IMR-90 (cell line): ENCODE results near the gene KLF13. TPM values are rescaled to one million over a fixed set of nuclear protein-coding genes. Genes with fewer than 3 reads are reported as not detected.

Experiments used
- ATAC-seq: fragments of 200-7000 bp; cut with Tn5 transposase; 2 replicates; pipeline ENCODE4 v1.9.1; 2020; ENCODE audit warnings: low read depth, mild to moderate bottlenecking, moderate library complexity
- BruUV-seq: library from RNA; stranded (reverse); fragments of 400-500 nt; replicated peaks from 2 replicates; lab custom pipeline; 2021; lab: Mats Ljungman, UMichigan
- CTCF ChIA-PET: fragments of 300-600 bp; formaldehyde crosslinking; extraction: SDS; loops from one replicate; lab custom pipeline; 2021; ENCODE audit warnings: antibody characterized with exemption; lab: Yijun Ruan, JAX
- POLR2A ChIA-PET: fragments of 300-600 bp; sonication (Branson Sonifier 250); formaldehyde crosslinking; loops from one replicate; lab custom pipeline; 2022; ENCODE audit warnings: antibody characterized with exemption; ENCODE audit not compliant: unreplicated experiment; lab: Charles Lee
- DNase-seq: peaks from one replicate; pipeline ENCODE4 v3.0.0; 2013
- H2AFZ ChIP-seq: replicated peaks from 2 replicates; pipeline ENCODE3; 2013; ENCODE audit warnings: low read length, mild to moderate bottlenecking; ENCODE audit not compliant: poor library complexity
- H2AK5ac ChIP-seq: 2 replicates; pipeline ENCODE4 v1.6.1; 2013; ENCODE audit warnings: low read depth, low read length, inconsistent platforms
- H2AK9ac ChIP-seq: replicated peaks from 2 replicates; pipeline ENCODE3; 2013; ENCODE audit warnings: mild to moderate bottlenecking, low read depth, low read length, moderate library complexity; ENCODE audit not compliant: poor library complexity
- H2BK120ac ChIP-seq: 2 replicates; pipeline ENCODE4 v1.6.1; 2013; ENCODE audit warnings: low read depth, low read length, inconsistent platforms
- H2BK15ac ChIP-seq: 3 replicates; pipeline ENCODE4 v1.6.1; 2013; ENCODE audit warnings: low read depth, low read length, inconsistent platforms
- H2BK20ac ChIP-seq: 2 replicates; pipeline ENCODE4 v1.6.1; 2013; ENCODE audit warnings: low read depth, mild to moderate bottlenecking, inconsistent platforms, low read length, moderate library complexity
- H2BK5ac ChIP-seq: 2 replicates; pipeline ENCODE4 v1.6.1; 2013; ENCODE audit warnings: mild to moderate bottlenecking, low read depth, low read length, inconsistent platforms; ENCODE audit not compliant: poor library complexity, severe bottlenecking
- H3K14ac ChIP-seq: replicated peaks from 2 replicates; pipeline ENCODE4 v1.6.1; 2013; ENCODE audit warnings: low read depth, low read length, inconsistent platforms
- H3K18ac ChIP-seq: 2 replicates; pipeline ENCODE4 v1.6.1; 2013; ENCODE audit warnings: low read depth, low read length, control low read depth
- H3K23ac ChIP-seq: 2 replicates; pipeline ENCODE4 v1.6.1; 2013; ENCODE audit warnings: low read depth, low read length, inconsistent platforms
- H3K27ac ChIP-seq: 2 replicates; pipeline ENCODE4 v1.5.1; 2013; ENCODE audit warnings: mild to moderate bottlenecking, control low read depth, low read length; ENCODE audit not compliant: insufficient read depth
- H3K27me3 ChIP-seq: 2 replicates; pipeline ENCODE4 v1.6.1; 2013; ENCODE audit warnings: low read length; ENCODE audit not compliant: control insufficient read depth, insufficient read depth
- H3K36me3 ChIP-seq: 2 replicates; pipeline ENCODE4 v1.6.1; 2013; ENCODE audit warnings: low read length, mixed read lengths; ENCODE audit not compliant: control insufficient read depth, insufficient read depth
- H3K4ac ChIP-seq: 2 replicates; pipeline ENCODE4 v1.6.1; 2013; ENCODE audit warnings: low read depth, low read length, inconsistent platforms
- H3K4me1 ChIP-seq: 2 replicates; pipeline ENCODE4 v1.6.1; 2013; ENCODE audit warnings: low read length, mixed read lengths; ENCODE audit not compliant: control insufficient read depth, insufficient read depth
- H3K4me2 ChIP-seq: 2 replicates; pipeline ENCODE4 v1.6.1; 2013; ENCODE audit warnings: low read depth, mild to moderate bottlenecking, control low read depth, low read length, moderate library complexity
- H3K4me3 ChIP-seq: 2 replicates; pipeline ENCODE4 v1.5.1; 2013; ENCODE audit warnings: low read depth, mild to moderate bottlenecking, control low read depth, low read length, moderate library complexity; ENCODE audit not compliant: insufficient read depth
- H3K56ac ChIP-seq: 2 replicates; pipeline ENCODE4 v1.6.1; 2013; ENCODE audit warnings: low read length, inconsistent platforms; ENCODE audit not compliant: insufficient read depth; ENCODE audit errors: extremely low read depth
- H3K79me1 ChIP-seq, 2 experiments: 2 replicates each; pipeline ENCODE4 v1.6.1; 2013; ENCODE audit warnings: low read length in 2 of 2, inconsistent platforms in 1 of 2, low read depth in 1 of 2
- H3K9ac ChIP-seq: 2 replicates; pipeline ENCODE4 v1.6.1; 2013; ENCODE audit warnings: low read depth, low read length, control low read depth
- H3K9me1 ChIP-seq: 2 replicates; pipeline ENCODE4 v1.6.1; 2013; ENCODE audit warnings: low read length, inconsistent platforms; ENCODE audit not compliant: insufficient read depth
- H3K9me3 ChIP-seq: 2 replicates; pipeline ENCODE4 v1.6.1; 2013; ENCODE audit warnings: low read length; ENCODE audit not compliant: control insufficient read depth, insufficient read depth
- H4K20me1 ChIP-seq: 2 replicates; pipeline ENCODE4 v1.6.1; 2013; ENCODE audit warnings: low read length, inconsistent platforms; ENCODE audit not compliant: insufficient read depth
- H4K5ac ChIP-seq: 2 replicates; pipeline ENCODE4 v1.6.1; 2013; ENCODE audit warnings: mild to moderate bottlenecking, low read depth, low read length, control low read depth
- H4K8ac ChIP-seq, 2 experiments: 2 replicates each; pipeline ENCODE4 v1.6.1; 2013; ENCODE audit warnings: low read depth in 2 of 2, low read length in 2 of 2, control low read depth in 1 of 2, inconsistent platforms in 1 of 2
- H4K91ac ChIP-seq: 2 replicates; pipeline ENCODE4 v1.6.1; 2013; ENCODE audit warnings: low read depth, low read length, inconsistent platforms; ENCODE audit not compliant: insufficient read depth
- CEBPB ChIP-seq: IDR thresholded peaks from 2 replicates; pipeline ENCODE4 v1.6.1; 2012; ENCODE audit warnings: low read depth, low read length, improper control_type of control experiment
- CHD1 ChIP-seq: IDR thresholded peaks from 2 replicates; pipeline ENCODE4 v1.6.1; 2012; ENCODE audit warnings: low read depth, low read length, improper control_type of control experiment
- FOS ChIP-seq: fragments of 150-350 bp; IDR thresholded peaks from 2 replicates; pipeline ENCODE4 v1.6.1; 2016; ENCODE audit warnings: low read depth, low read length
- MAFK ChIP-seq: IDR thresholded peaks from 2 replicates; pipeline ENCODE4 v1.6.1; 2012; ENCODE audit warnings: low read depth, low read length, improper control_type of control experiment
- MAZ ChIP-seq: IDR thresholded peaks from 2 replicates; pipeline ENCODE4 v1.6.1; 2012; ENCODE audit warnings: low read depth, mild to moderate bottlenecking, low read length, improper control_type of control experiment, moderate library complexity, borderline replicate concordance
- MXI1 ChIP-seq: IDR thresholded peaks from 2 replicates; pipeline ENCODE4 v1.6.1; 2012; ENCODE audit warnings: low read depth, mild to moderate bottlenecking, low read length, moderate library complexity, borderline replicate concordance
- NFE2L2 ChIP-seq: fragments of 150-350 bp; IDR thresholded peaks from 2 replicates; pipeline ENCODE4 v1.6.1; 2016; ENCODE audit warnings: low read depth, mild to moderate bottlenecking, low read length
- RAD21 ChIP-seq: IDR thresholded peaks from 2 replicates; pipeline ENCODE4 v1.6.1; 2012; ENCODE audit warnings: low read length, improper control_type of control experiment
- RFX5 ChIP-seq: IDR thresholded peaks from 2 replicates; pipeline ENCODE4 v1.8.0; 2012; ENCODE audit warnings: low read depth, mild to moderate bottlenecking, low read length, moderate library complexity
- SMC3 ChIP-seq: fragments of 150-350 bp; IDR thresholded peaks from 2 replicates; pipeline ENCODE4 v1.6.1; 2016; ENCODE audit warnings: low read depth, mild to moderate bottlenecking, antibody characterized with exemption, low read length, moderate library complexity
- USF2 ChIP-seq: fragments of 150-350 bp; IDR thresholded peaks from 2 replicates; pipeline ENCODE4 v1.6.1; 2017; ENCODE audit warnings: mild to moderate bottlenecking, antibody characterized with exemption, low read length, low read depth
- WGBS, 2 experiments: methylation state at CpG; one replicate each; pipeline versions ENCODE4 v1.1.5 to v1.1.7; 2013; ENCODE audit warnings: missing lambda C conversion rate in 2 of 2; ENCODE audit not compliant: insufficient read length in 1 of 2; ENCODE audit errors: extremely low coverage in 2 of 2; 5-methylcytosine and 5-hydroxymethylcytosine counted together
- dilution Hi-C: fragments of 300-500 bp; cut with HindIII; formaldehyde crosslinking; loops from one replicate; pipeline ENCODE4 v1.14.3; 2018; ENCODE audit warnings: low sequenced_read_pairs; ENCODE audit not compliant: unreplicated experiment
- in situ Hi-C: fragments of 300-500 bp; cut with MboI; formaldehyde crosslinking; loops from 3 replicates; pipeline ENCODE4 v1.14.3; 2019; ENCODE audit warnings: low sequenced_read_pairs, inconsistent platforms, mixed read lengths
- intact Hi-C: fragments of 100-400 bp; cut with micrococcal nuclease; formaldehyde crosslinking; loops from 2 replicates; pipeline ENCODE4 v1.10.0; 2022
- polyA plus RNA-seq, 3 experiments: library from polyadenylated mRNA; depleted of rRNA; stranded (reverse); fragments of >200 nt; gene quantifications; 2 replicates each; pipeline ENCODE4 v1.2.3, GENCODE V29; 2012; ENCODE audit warnings: low replicate concordance in 1 of 3
- total RNA-seq: library from RNA; depleted of rRNA; stranded (reverse); fragments of >200 nt; gene quantifications from 2 replicates; pipeline ENCODE4 v1.2.3, GENCODE V29; 2012

Gene KLF13
- total and polyA plus RNA-seq, 2 of the 4 experiments (the other 2 are of a cell fraction), result 9.5 to 10.6 TPM

- Histone ChIP-seq H3K4ac (no peak overlapping the region), H3K9me3 (peaks cover 13% of the 10 kb centered on the region), H3K79me1 (no peaks in the 10 kb centered on the region), H3K14ac (no peak overlapping the region), H4K8ac (no peak overlapping the region), H4K5ac (no peak overlapping the region), H3K9ac (no peak overlapping the region), H2AK9ac (no peak overlapping the region), H2AK5ac (no peak overlapping the region), H3K4me1 (no peaks in the 10 kb centered on the region), H3K36me3 (no peaks in the 10 kb centered on the region), H3K23ac (no peak overlapping the region), H4K20me1 (no peaks in the 10 kb centered on the region), H3K56ac (no peak overlapping the region), H3K4me3 (no peak overlapping the region), H3K18ac (no peak overlapping the region), H3K9me1 (no peaks in the 10 kb centered on the region), H2BK5ac (no peak overlapping the region), H2AFZ (no peak overlapping the region), H2BK15ac (no peak overlapping the region), H2BK20ac (no peak overlapping the region), H3K4me2 (no peak overlapping the region), H3K27ac (no peak overlapping the region), H3K27me3 (peaks cover 28% of the 10 kb centered on the region), H2BK120ac (no peak overlapping the region), H4K91ac (no peak overlapping the region)
- intact Hi-C loops (no loop called here), dilution Hi-C loops (no loop called here), in situ Hi-C loops (loop anchor here (10.0 kb wide), 1 partner anchor 110 kb away; no protein-coding TSS in a partner anchor)
- ChIA-PET POLR2A (no interaction called here), CTCF (no interaction called here)
- ATAC-seq, result no peak
- WGBS, 2 experiments, result 80% methylated on average over 2 of the region's 12 CpGs; no CpG with 5 or more reads in 1 of the 2 experiments
- no TSS peak for BruUV-seq
- no peak for DNase-seq
- TF ChIP-seq MXI1 (no peak), NFE2L2 (no peak), FOS (no peak), CEBPB (no peak), RFX5 (no peak), MAFK (no peak), MAZ (no peak), RAD21 (no peak), SMC3 (no peak), USF2 (no peak), CHD1 (no peak)
Measured at GRCh38 chr15:31314380-31314779, 12.3 kb upstream of the KLF13 start.
